WERI-Rb-1 (cell line): ENCODE data around the gene GDF7.

ENCODE experiments used
- DNase-seq: peaks from one replicate; pipeline ENCODE4 v3.0.0-alpha.2; 2020
- H3K27ac ChIP-seq: fragments of 250-450 bp; sonication (Bioruptor Pico); 2 replicates; pipeline ENCODE4 v1.5.1; 2020; ENCODE audit warnings: mild to moderate bottlenecking, moderate library complexity
- H3K27me3 ChIP-seq: fragments of 250-450 bp; sonication (Bioruptor Pico); 2 replicates; pipeline ENCODE4 v1.5.1; 2021; ENCODE audit warnings: mild to moderate bottlenecking, low read depth, moderate library complexity; ENCODE audit not compliant: insufficient read depth, severe bottlenecking
- H3K36me3 ChIP-seq: fragments of 250-450 bp; sonication (Bioruptor Pico); 2 replicates; pipeline ENCODE4 v1.5.1; 2020; ENCODE audit warnings: mild to moderate bottlenecking, moderate library complexity
- H3K4me3 ChIP-seq: 2 replicates; pipeline ENCODE4 v1.5.1; 2011; ENCODE audit warnings: low read depth, mild to moderate bottlenecking, control low read depth, low read length
- H3K9me3 ChIP-seq: fragments of 250-450 bp; sonication (Bioruptor Pico); 2 replicates; pipeline ENCODE4 v1.5.1; 2021; ENCODE audit warnings: mild to moderate bottlenecking, moderate library complexity; ENCODE audit not compliant: severe bottlenecking
- CTCF ChIP-seq: IDR thresholded peaks from 2 replicates; pipeline ENCODE4 v1.5.1; 2011; ENCODE audit warnings: low read depth, mild to moderate bottlenecking, control low read depth, inconsistent platforms, low read length

Gene GDF7

GRCh38 chr2:20656561-20656960 lies 10.4 kb upstream of the GDF7 start:
- DNase-seq = no peak
- H3K4me3 ChIP-seq = no peak overlapping the region
- H3K36me3 ChIP-seq = no peaks in the 10 kb centered on the region

GRCh38 chr2:20657522-20658235 lies 9.3 kb upstream of the GDF7 start:
- Histone ChIP-seq H3K27me3 (peaks cover 67% of the 10 kb centered on the region), H3K36me3 (no peaks in the 10 kb centered on the region), H3K27ac (no peak overlapping the region), H3K4me3 (no peak overlapping the region), H3K9me3 (no peaks in the 10 kb centered on the region)
- no peak for DNase-seq
- TF ChIP-seq CTCF = no peak

More at GRCh38 chr2:20656561-20656960, 10.4 kb upstream of the GDF7 start:
- no peak overlapping the region for H3K27ac ChIP-seq
- H3K9me3 ChIP-seq = no peaks in the 10 kb centered on the region
- TF ChIP-seq CTCF = no peak
- H3K27me3 ChIP-seq = peaks cover 55% of the 10 kb centered on the region

- TF ChIP-seq CTCF = no peak
- Histone ChIP-seq H3K27ac (no peak overlapping the region), H3K9me3 (no peaks in the 10 kb centered on the region), H3K36me3 (no peaks in the 10 kb centered on the region), H3K27me3 (peaks cover 90% of the 10 kb centered on the region), H3K4me3 (no peak overlapping the region)
- no peak for DNase-seq
Observed at GRCh38 chr2:20660506-20661420, 6.2 kb upstream of the GDF7 start.

GRCh38 chr2:20661421-20662307 lies 5.3 kb upstream of the GDF7 start:
- no peaks in the 10 kb centered on the region for H3K36me3 ChIP-seq
- TF ChIP-seq CTCF = peak; percentile 98
- H3K9me3 ChIP-seq = no peaks in the 10 kb centered on the region
- no peak overlapping the region for H3K27ac ChIP-seq
- H3K4me3 ChIP-seq = no peak overlapping the region
- peak; percentile 75 for DNase-seq
- peaks cover 90% of the 10 kb centered on the region for H3K27me3 ChIP-seq

- DNase-seq = no peak
- Histone ChIP-seq H3K9me3 (no peaks in the 10 kb centered on the region), H3K27ac (no peak overlapping the region), H3K27me3 (peaks cover 89% of the 10 kb centered on the region), H3K36me3 (no peaks in the 10 kb centered on the region), H3K4me3 (no peak overlapping the region)
- no peak for TF ChIP-seq CTCF
Observed at GRCh38 chr2:20662308-20662937, 4.5 kb upstream of the GDF7 start.
